DOHH2 (cell line): ENCODE measurements around the gene RPL27.
"Not testable (repeated sequence)": the region's sequence is repeated elsewhere in the genome, so short reads cannot be mapped to it uniquely, and the experiment has no call there.

Experiments
- EZH2phosphoT487 ChIP-seq: fragments of 200-600 bp; sonication (generic); IDR thresholded peaks from 2 replicates; pipeline ENCODE4 v1.6.1; 2017; ENCODE audit warnings: borderline replicate concordance, mild to moderate bottlenecking, antibody characterized with exemption, low read length, moderate library complexity, mixed read lengths
- TF ChIP-seq, protein P1 (sequence below): fragments of 200-600 bp; sonication (generic); IDR thresholded peaks from one replicate; pipeline ENCODE4 v1.5.1; 2014; ENCODE audit warnings: antibody characterized with exemption, mild to moderate bottlenecking, low read depth, low read length; ENCODE audit not compliant: poor library complexity, severe bottlenecking

DNA sequence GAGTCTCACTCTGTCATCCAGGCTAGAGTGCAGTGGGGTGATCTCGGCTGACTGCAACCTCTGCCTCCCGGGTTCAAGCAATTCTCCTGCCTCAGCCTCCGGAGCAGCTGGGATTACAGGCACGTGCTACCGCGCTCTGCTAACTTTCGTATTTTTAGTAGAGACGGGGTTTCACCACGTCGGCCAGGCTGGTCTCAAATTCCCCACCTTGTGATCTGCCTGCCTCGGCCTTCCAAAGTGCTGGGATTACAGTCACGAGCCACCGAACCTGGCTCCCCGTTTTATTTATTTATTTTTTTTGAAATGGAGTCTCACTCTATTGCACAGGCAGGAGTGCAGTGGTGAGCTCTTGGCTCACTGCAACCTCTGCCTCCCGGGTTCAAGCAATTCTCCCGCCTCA, 22.5 kb upstream of the RPL27 start:
- TF ChIP-seq, protein P1, sequence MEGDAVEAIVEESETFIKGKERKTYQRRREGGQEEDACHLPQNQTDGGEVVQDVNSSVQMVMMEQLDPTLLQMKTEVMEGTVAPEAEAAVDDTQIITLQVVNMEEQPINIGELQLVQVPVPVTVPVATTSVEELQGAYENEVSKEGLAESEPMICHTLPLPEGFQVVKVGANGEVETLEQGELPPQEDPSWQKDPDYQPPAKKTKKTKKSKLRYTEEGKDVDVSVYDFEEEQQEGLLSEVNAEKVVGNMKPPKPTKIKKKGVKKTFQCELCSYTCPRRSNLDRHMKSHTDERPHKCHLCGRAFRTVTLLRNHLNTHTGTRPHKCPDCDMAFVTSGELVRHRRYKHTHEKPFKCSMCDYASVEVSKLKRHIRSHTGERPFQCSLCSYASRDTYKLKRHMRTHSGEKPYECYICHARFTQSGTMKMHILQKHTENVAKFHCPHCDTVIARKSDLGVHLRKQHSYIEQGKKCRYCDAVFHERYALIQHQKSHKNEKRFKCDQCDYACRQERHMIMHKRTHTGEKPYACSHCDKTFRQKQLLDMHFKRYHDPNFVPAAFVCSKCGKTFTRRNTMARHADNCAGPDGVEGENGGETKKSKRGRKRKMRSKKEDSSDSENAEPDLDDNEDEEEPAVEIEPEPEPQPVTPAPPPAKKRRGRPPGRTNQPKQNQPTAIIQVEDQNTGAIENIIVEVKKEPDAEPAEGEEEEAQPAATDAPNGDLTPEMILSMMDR: not testable (repeated sequence)
- TF ChIP-seq EZH2phosphoT487: not testable (repeated sequence)
